HepG2 (cell line): ENCODE data around the gene ZMPSTE24. TPM values are rescaled to one million over a fixed set of nuclear protein-coding genes. Genes with fewer than 3 reads are reported as not detected.
A peak's percentile ranks its signal among the peaks of the same experiment; 100 is the strongest.

Experiments
- NCOA1 ChIP-seq: sonication (generic); formaldehyde crosslinking; IDR thresholded peaks from 2 replicates; pipeline ENCODE4 v1.9.0; 2021; ENCODE audit warnings: missing genetic modification reagents
- NFE2L1 ChIP-seq: sonication (generic); formaldehyde crosslinking; IDR thresholded peaks from 2 replicates; pipeline ENCODE4 v1.4.0; 2020; ENCODE audit warnings: missing genetic modification reagents, mild to moderate bottlenecking, borderline replicate concordance
- PHF21A ChIP-seq: sonication (generic); formaldehyde crosslinking; IDR thresholded peaks from 2 replicates; pipeline ENCODE4 v1.5.0; 2020; ENCODE audit warnings: mild to moderate bottlenecking, missing genetic modification reagents
- TAF1 ChIP-seq: sonication (generic); formaldehyde crosslinking; IDR thresholded peaks from 2 replicates; pipeline ENCODE4 v1.4.0; 2020; ENCODE audit warnings: missing genetic modification reagents
- TBX3 ChIP-seq: fragments of 450-650 bp; IDR thresholded peaks from 2 replicates; pipeline ENCODE4 v1.6.1; 2017; ENCODE audit warnings: antibody characterized with exemption, mild to moderate bottlenecking, inconsistent platforms, borderline replicate concordance
- ZBTB1 ChIP-seq: sonication (generic); formaldehyde crosslinking; IDR thresholded peaks from 2 replicates; pipeline ENCODE4 v1.4.0; 2020; ENCODE audit warnings: missing genetic modification reagents, borderline replicate concordance
- ZBTB38 ChIP-seq: sonication (generic); formaldehyde crosslinking; IDR thresholded peaks from 2 replicates; pipeline ENCODE4 v1.5.1; 2020; ENCODE audit warnings: mild to moderate bottlenecking, missing genetic modification reagents
- ZNF180 ChIP-seq: sonication (generic); formaldehyde crosslinking; IDR thresholded peaks from 2 replicates; pipeline ENCODE4 v1.4.0; 2020; ENCODE audit warnings: low read depth, missing genetic modification reagents, borderline replicate concordance
- ZNF20 ChIP-seq: sonication (generic); formaldehyde crosslinking; IDR thresholded peaks from 2 replicates; pipeline ENCODE4 v1.4.0; 2020; ENCODE audit warnings: mild to moderate bottlenecking, moderate library complexity, missing genetic modification reagents
- ZNF280D ChIP-seq: sonication (generic); formaldehyde crosslinking; IDR thresholded peaks from 2 replicates; pipeline ENCODE4 v1.5.1; 2020; ENCODE audit warnings: mild to moderate bottlenecking, missing genetic modification reagents
- ZNF496 ChIP-seq: sonication (generic); formaldehyde crosslinking; IDR thresholded peaks from 2 replicates; pipeline ENCODE4 v1.8.1; 2023; ENCODE audit warnings: mild to moderate bottlenecking, moderate library complexity, missing genetic modification reagents; ENCODE audit not compliant: insufficient replicate concordance
- ZNF580 ChIP-seq: IDR thresholded peaks from 2 replicates; pipeline ENCODE4 v1.6.1; 2016; ENCODE audit warnings: low read depth, borderline replicate concordance
- ZNF589 ChIP-seq: sonication (generic); formaldehyde crosslinking; conservative IDR thresholded peaks from 2 replicates; pipeline ENCODE4 v1.8.0; 2022; ENCODE audit warnings: mild to moderate bottlenecking, moderate library complexity, missing genetic modification reagents
- ZNF598 ChIP-seq: sonication (generic); formaldehyde crosslinking; IDR thresholded peaks from 2 replicates; pipeline ENCODE4 v1.5.1; 2020; ENCODE audit warnings: mild to moderate bottlenecking, missing genetic modification reagents, borderline replicate concordance
- ZNF746 ChIP-seq: sonication (generic); formaldehyde crosslinking; IDR thresholded peaks from 2 replicates; pipeline ENCODE4 v1.8.0; 2022; ENCODE audit warnings: mild to moderate bottlenecking, missing genetic modification reagents
- ZSCAN5A ChIP-seq: sonication (generic); formaldehyde crosslinking; IDR thresholded peaks from 2 replicates; pipeline ENCODE4 v1.8.0; 2022; ENCODE audit warnings: mild to moderate bottlenecking, missing genetic modification reagents, borderline replicate concordance
- polyA plus RNA-seq, 8 experiments: library from polyadenylated mRNA; depleted of rRNA in 3 of 8; stranded (reverse) in 7 of 8; unstranded in 1 of 8; fragments of >200 nt; fragmentation: Illumina TruSeq in 4 of 8; extraction: Trizol in 4 of 8; gene quantifications; 2 replicates each; pipeline versions ENCODE4 v1.2.1 to v1.2.3, GENCODE V29; 2011 to 2016; ENCODE audit warnings: low read depth in 4 of 8, missing spikeins in 1 of 8, mixed read lengths in 1 of 8; ENCODE audit not compliant: insufficient read depth in 1 of 8
- total RNA-seq, 5 experiments: library from RNA; depleted of rRNA; stranded (reverse); fragments of >200 nt; fragmentation: Illumina TruSeq; extraction: Trizol; gene quantifications; 2 replicates each; pipeline ENCODE4 v1.2.3, GENCODE V29; 2016; ENCODE audit warnings: low read depth in 1 of 5
- TF ChIP-seq, protein P1 (sequence below): sonication (generic); formaldehyde crosslinking; IDR thresholded peaks from one replicate; pipeline ENCODE4 v1.5.1; 2020; ENCODE audit warnings: mild to moderate bottlenecking, missing genetic modification reagents; ENCODE audit errors: not compliant biosample characterization

The ZMPSTE24 gene
- total and polyA plus RNA-seq, 2 of the 13 experiments (the other 11 are each of a cell fraction or from before 2014, with no cell fraction given), result 13.6 to 60.2 TPM

DNA sequence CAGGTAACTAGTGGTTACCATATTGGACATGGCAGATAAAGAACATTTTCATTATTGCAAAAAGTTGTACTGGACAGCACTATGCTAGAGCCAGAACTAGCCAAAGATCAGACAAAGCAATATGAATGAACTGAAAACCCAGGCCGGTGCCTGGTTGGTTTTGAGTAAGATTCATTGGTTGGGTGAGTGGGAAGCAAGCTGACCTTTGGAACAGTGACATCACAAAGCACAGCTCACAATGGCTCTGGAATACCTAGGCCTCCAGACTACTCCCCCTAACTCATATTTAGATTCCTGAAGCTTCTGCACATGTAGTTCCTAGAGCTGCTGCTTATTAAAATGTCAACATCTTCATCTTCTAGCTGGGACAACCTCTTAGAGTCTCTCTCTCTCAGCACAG, 10.4 kb upstream of the ZMPSTE24 start, which contains the start of gene TMCO2 (continued):
- TF ChIP-seq ZNF280D (CRISPR knock-in tag) (no peak), ZNF496 (CRISPR knock-in tag) (no peak), TAF1 (CRISPR knock-in tag) (no peak), NFE2L1 (no peak), ZNF580 (CRISPR knock-in tag) (no peak), ZBTB1 (CRISPR knock-in tag) (no peak), ZNF746 (CRISPR knock-in tag) (no peak), ZNF20 (no peak), NCOA1 (CRISPR knock-in tag) (no peak), ZBTB38 (CRISPR knock-in tag) (no peak), TBX3 (no peak), PHF21A (CRISPR knock-in tag) (0 out of 2 replicates have a peak, but pooled peaks have one; percentile 23), ZNF180 (CRISPR knock-in tag) (no peak), ZNF598 (CRISPR knock-in tag) (no peak), ZSCAN5A (CRISPR knock-in tag) (no peak), ZNF589 (CRISPR knock-in tag) (no peak)
- TF ChIP-seq, protein P1, sequence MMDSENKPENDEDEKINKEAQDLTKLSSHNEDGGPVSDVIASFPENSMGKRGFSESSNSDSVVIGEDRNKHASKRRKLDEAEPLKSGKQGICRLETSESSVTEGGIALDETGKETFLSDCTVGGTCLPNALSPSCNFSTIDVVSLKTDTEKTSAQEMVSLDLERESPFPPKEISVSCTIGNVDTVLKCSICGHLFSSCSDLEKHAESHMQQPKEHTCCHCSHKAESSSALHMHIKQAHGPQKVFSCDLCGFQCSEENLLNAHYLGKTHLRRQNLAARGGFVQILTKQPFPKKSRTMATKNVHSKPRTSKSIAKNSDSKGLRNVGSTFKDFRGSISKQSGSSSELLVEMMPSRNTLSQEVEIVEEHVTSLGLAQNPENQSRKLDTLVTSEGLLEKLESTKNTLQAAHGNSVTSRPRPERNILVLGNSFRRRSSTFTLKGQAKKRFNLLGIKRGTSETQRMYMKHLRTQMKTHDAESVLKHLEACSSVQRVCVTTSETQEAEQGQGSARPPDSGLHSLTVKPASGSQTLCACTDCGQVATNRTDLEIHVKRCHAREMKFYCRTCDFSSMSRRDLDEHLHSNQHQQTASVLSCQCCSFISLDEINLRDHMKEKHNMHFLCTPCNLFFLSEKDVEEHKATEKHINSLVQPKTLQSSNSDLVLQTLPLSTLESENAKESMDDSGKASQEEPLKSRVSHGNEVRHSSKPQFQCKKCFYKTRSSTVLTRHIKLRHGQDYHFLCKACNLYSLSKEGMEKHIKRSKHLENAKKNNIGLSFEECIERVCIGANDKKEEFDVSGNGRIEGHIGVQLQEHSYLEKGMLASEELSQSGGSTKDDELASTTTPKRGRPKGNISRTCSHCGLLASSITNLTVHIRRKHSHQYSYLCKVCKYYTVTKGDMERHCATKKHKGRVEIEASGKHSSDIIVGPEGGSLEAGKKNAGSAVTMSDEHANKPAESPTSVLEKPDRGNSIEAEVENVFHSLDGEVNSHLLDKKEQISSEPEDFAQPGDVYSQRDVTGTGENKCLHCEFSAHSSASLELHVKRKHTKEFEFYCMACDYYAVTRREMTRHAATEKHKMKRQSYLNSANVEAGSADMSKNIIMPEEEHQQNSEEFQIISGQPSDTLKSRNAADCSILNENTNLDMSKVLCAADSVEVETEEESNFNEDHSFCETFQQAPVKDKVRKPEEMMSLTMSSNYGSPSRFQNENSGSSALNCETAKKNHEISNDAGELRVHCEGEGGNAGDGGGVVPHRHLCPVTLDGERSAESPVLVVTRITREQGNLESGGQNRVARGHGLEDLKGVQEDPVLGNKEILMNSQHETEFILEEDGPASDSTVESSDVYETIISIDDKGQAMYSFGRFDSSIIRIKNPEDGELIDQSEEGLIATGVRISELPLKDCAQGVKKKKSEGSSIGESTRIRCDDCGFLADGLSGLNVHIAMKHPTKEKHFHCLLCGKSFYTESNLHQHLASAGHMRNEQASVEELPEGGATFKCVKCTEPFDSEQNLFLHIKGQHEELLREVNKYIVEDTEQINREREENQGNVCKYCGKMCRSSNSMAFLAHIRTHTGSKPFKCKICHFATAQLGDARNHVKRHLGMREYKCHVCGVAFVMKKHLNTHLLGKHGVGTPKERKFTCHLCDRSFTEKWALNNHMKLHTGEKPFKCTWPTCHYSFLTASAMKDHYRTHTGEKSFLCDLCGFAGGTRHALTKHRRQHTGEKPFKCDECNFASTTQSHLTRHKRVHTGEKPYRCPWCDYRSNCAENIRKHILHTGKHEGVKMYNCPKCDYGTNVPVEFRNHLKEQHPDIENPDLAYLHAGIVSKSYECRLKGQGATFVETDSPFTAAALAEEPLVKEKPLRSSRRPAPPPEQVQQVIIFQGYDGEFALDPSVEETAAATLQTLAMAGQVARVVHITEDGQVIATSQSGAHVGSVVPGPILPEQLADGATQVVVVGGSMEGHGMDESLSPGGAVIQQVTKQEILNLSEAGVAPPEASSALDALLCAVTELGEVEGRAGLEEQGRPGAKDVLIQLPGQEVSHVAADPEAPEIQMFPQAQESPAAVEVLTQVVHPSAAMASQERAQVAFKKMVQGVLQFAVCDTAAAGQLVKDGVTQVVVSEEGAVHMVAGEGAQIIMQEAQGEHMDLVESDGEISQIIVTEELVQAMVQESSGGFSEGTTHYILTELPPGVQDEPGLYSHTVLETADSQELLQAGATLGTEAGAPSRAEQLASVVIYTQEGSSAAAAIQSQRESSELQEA (CRISPR knock-in tag), result no peak
